CD4-positive, CD25-positive, alpha-beta regulatory T cell (primary cell): Measurements from ENCODE around the gene OR4N2. TPM values are rescaled to one million over a fixed set of nuclear protein-coding genes. Genes with fewer than 3 reads are reported as not detected.
"Not testable (repeated sequence)": the region's sequence is repeated elsewhere in the genome, so short reads cannot be mapped to it uniquely, and the experiment has no call there.

ENCODE experiments used
- ATAC-seq, 2 donors: fragments of 150-1000 bp; cut with Tn5 transposase; one replicate each; pipeline ENCODE4 v1.10.0; 2021; ENCODE audit warnings: low read depth in 2 of 2, moderate number of reproducible peaks in 2 of 2, moderate library complexity in 1 of 2
- DNase-seq, 3 donors: peaks; one replicate each; pipeline versions ENCODE4 v3.0.0 to v3.0.0-alpha.2; 2012 to 2022; ENCODE audit warnings: mixed read lengths in 1 of 3
- H3K27ac ChIP-seq: one replicate; pipeline ENCODE4 v1.7.0; 2013; ENCODE audit warnings: mild to moderate bottlenecking, low read length; ENCODE audit not compliant: insufficient read depth, poor library complexity, severe bottlenecking
- H3K27me3 ChIP-seq: one replicate; pipeline ENCODE4 v1.7.0; 2013; ENCODE audit warnings: low read length; ENCODE audit not compliant: control insufficient read depth, insufficient read depth
- H3K36me3 ChIP-seq: one replicate; pipeline ENCODE4 v1.7.0; 2013; ENCODE audit warnings: mild to moderate bottlenecking, low read length, moderate library complexity; ENCODE audit not compliant: control insufficient read depth, insufficient read depth
- H3K4me1 ChIP-seq: 2 replicates; pipeline ENCODE4 v1.7.0; 2013; ENCODE audit warnings: mild to moderate bottlenecking, low read length; ENCODE audit not compliant: insufficient read depth, control insufficient read depth, poor library complexity, severe bottlenecking
- H3K4me3 ChIP-seq: one replicate; pipeline ENCODE4 v1.7.0; 2013; ENCODE audit warnings: low read depth, mild to moderate bottlenecking, low read length, moderate library complexity
- H3K9me3 ChIP-seq, 2 experiments: 1 replicate in 1 of 2; 2 replicates in 1 of 2; pipeline ENCODE4 v1.7.0; 2013; ENCODE audit warnings: low read length in 2 of 2, mild to moderate bottlenecking in 1 of 2, moderate library complexity in 1 of 2; ENCODE audit not compliant: control insufficient read depth in 2 of 2
- H3K27ac Mint-ChIP-seq, 3 donors: one replicate each; pipeline ENCODE4 v1.8.0; 2020 to 2022; ENCODE audit warnings: mild to moderate bottlenecking in 3 of 3, mixed read lengths in 3 of 3, moderate library complexity in 2 of 3
- H3K27me3 Mint-ChIP-seq: one replicate; pipeline ENCODE4 v1.8.0; 2022; ENCODE audit warnings: mild to moderate bottlenecking, mixed read lengths
- H3K36me3 Mint-ChIP-seq: one replicate; pipeline ENCODE4 v1.8.0; 2020; ENCODE audit warnings: mixed read lengths
- H3K4me1 Mint-ChIP-seq, 4 donors: one replicate each; pipeline ENCODE4 v1.8.0; 2020 to 2022; ENCODE audit warnings: mixed read lengths in 4 of 4, mild to moderate bottlenecking in 1 of 4
- H3K4me3 Mint-ChIP-seq, 4 donors: one replicate each; pipeline ENCODE4 v1.8.0; 2020 to 2022; ENCODE audit warnings: mild to moderate bottlenecking in 4 of 4, mixed read lengths in 4 of 4, moderate library complexity in 3 of 4
- H3K9me3 Mint-ChIP-seq, 7 donors: one replicate each; pipeline ENCODE4 v1.8.0; 2020 to 2022; ENCODE audit warnings: mixed read lengths in 7 of 7, mild to moderate bottlenecking in 3 of 7, moderate library complexity in 2 of 7
- polyA plus RNA-seq, 4 donors: library from polyadenylated mRNA; unstranded; fragments of 300-500 nt; fragmentation: Illumina TruSeq; gene quantifications; one replicate each; pipeline ENCODE4 v1.2.3, GENCODE V29; 2021
- total RNA-seq: library from RNA; stranded (reverse); gene quantifications from one replicate; pipeline ENCODE4 v1.2.3, GENCODE V29; 2022

The OR4N2 gene
- total and polyA plus RNA-seq, 5 donors from 2014 or later, result not detected

DNA sequence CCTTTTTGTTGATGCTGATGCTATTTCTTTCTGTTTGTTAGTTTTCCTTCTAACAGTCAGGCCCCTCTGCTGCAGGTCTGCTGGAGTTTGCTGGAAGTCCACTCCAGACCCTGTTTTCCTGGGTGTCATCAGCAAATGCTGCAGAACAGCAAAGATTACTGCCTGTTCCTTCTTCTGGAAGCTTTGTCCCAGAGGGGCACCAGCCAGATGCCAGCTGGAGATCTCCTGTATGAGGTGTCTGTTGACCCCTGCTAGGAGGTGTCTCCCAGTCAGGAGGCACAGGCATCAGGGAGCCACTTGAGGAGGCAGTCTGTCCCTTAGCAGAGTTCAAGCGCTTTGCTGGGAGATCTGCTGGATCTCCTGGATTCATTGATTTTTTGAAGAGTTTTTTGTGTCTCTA, 16.3 kb downstream of the OR4N2 start:
- not testable (repeated sequence) for ATAC-seq, H3K4me1 ChIP-seq, H3K4me1 Mint-ChIP-seq, H3K4me3 Mint-ChIP-seq, H3K27me3 ChIP-seq, DNase-seq, H3K4me3 ChIP-seq, H3K27me3 Mint-ChIP-seq, H3K9me3 ChIP-seq, H3K36me3 ChIP-seq, H3K36me3 Mint-ChIP-seq, H3K27ac Mint-ChIP-seq, H3K27ac ChIP-seq
- H3K9me3 Mint-ChIP-seq, result peaks cover under 1 to 11% (median 2%) of the 10 kb centered on the region in 7 donors

DNA sequence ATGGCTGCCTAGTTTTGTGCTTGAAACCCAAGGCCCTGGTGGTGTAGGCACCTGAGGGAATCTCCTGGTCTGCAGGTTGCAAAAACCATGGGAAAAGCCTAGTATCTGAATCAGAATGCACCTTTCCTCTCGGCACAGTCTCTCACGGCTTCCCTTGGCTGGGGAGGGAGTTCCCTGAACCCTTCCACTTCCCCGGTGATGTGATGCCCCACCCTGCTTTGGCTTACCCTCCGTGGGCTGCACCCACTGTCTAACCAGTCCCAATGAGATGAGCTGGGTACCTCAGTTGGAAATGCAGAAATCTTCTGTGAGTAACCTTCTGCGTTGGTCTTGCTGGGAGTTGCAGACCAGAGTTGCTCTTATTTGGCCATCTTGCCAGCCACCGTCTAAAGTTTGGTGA, 17.4 kb downstream of the OR4N2 start:
- not testable (repeated sequence) for DNase-seq, H3K36me3 Mint-ChIP-seq, H3K36me3 ChIP-seq, H3K9me3 ChIP-seq, H3K27me3 Mint-ChIP-seq, H3K4me3 ChIP-seq, H3K4me1 Mint-ChIP-seq, H3K27me3 ChIP-seq, H3K27ac Mint-ChIP-seq, ATAC-seq, H3K4me3 Mint-ChIP-seq, H3K27ac ChIP-seq, H3K4me1 ChIP-seq
- peaks cover 0 to 11% (median 2%) of the 10 kb centered on the region in 7 donors for H3K9me3 Mint-ChIP-seq

DNA sequence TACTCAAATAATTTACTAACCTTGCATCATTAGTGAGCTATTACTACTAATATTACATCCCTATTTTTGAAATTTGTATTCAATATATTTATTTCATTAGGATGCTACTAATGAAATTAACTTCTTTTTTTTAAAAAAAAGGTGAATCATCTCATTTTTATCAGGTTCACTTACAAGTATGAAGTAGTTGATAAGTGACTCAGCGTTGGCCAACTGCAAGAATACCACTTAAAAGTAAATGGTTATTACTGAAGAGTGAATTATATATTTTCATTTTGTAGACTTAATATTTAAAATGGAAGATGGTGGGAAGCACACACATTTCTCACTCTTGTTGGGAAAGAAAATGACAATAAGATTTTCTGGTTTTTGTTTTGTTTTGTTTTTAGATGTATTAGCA, 19.6 kb downstream of the OR4N2 start:
- no peaks in the 10 kb centered on the region for H3K4me1 Mint-ChIP-seq

DNA sequence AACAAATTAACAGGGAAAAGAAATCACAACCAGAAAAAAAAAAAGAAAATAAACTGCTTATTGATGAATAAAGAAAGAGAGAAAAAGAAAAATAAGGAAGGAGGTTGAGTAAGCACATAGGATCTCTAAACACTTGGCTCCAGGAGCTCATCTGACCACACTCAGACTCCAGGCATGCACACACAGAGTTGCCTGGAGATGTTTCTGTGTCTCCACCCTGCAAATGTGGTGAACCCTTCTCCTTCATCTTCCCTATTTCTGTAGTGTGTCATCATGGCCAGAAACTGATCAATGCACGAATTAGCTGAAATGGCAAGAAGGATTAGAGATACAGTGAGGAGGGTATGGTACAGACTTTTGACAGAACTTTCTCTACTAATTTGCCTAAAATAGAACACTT, 20.2 kb downstream of the OR4N2 start:
- Histone ChIP-seq H3K27me3 (no peaks in the 10 kb centered on the region), H3K4me1 (no peaks in the 10 kb centered on the region), H3K9me3 (no peaks in the 10 kb centered on the region), H3K27ac (no peak overlapping the region), H3K4me3 (no peak overlapping the region), H3K36me3 (no peaks in the 10 kb centered on the region)
- Mint-ChIP-seq H3K27ac (no peak overlapping the region), H3K9me3 (peaks cover 0 to 11% (median 2%) of the 10 kb centered on the region in 7 donors), H3K36me3 (no peaks in the 10 kb centered on the region), H3K27me3 (no peaks in the 10 kb centered on the region), H3K4me1 (no peaks in the 10 kb centered on the region), H3K4me3 (no peak overlapping the region)
- ATAC-seq (no peak), DNase-seq (no peak)

More for the DNA sequence above, 19.6 kb downstream of the OR4N2 start:
- no peaks in the 10 kb centered on the region for H3K27me3 ChIP-seq
- ATAC-seq, result no peak
- Mint-ChIP-seq H3K27ac (no peak overlapping the region), H3K27me3 (no peaks in the 10 kb centered on the region), H3K4me3 (no peak overlapping the region), H3K9me3 (peaks cover 0 to 11% (median 2%) of the 10 kb centered on the region in 7 donors), H3K36me3 (no peaks in the 10 kb centered on the region)
- H3K36me3 ChIP-seq, result no peaks in the 10 kb centered on the region
- DNase-seq, result no peak
- no peak overlapping the region for H3K4me3 ChIP-seq
- H3K9me3 ChIP-seq, result no peaks in the 10 kb centered on the region
- H3K27ac ChIP-seq, result no peak overlapping the region
- no peaks in the 10 kb centered on the region for H3K4me1 ChIP-seq

DNA sequence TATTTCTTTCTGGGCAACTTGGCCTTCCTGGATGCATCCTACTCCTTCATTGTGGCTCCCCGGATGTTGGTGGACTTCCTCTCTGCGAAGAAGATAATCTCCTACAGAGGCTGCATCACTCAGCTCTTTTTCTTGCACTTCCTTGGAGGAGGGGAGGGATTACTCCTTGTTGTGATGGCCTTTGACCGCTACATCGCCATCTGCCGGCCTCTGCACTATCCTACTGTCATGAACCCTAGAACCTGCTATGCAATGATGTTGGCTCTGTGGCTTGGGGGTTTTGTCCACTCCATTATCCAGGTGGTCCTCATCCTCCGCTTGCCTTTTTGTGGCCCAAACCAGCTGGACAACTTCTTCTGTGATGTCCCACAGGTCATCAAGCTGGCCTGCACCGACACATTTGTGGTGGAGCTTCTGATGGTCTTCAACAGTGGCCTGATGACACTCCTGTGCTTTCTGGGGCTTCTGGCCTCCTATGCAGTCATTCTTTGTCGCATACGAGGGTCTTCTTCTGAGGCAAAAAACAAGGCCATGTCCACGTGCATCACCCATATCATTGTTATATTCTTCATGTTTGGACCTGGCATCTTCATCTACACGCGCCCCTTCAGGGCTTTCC, 24.2 kb downstream of the OR4N2 start:
- not testable (repeated sequence) for H3K9me3 Mint-ChIP-seq, H3K27me3 ChIP-seq, H3K27ac ChIP-seq, H3K27ac Mint-ChIP-seq, H3K4me3 ChIP-seq, H3K4me1 ChIP-seq, H3K9me3 ChIP-seq, H3K36me3 ChIP-seq, ATAC-seq, H3K36me3 Mint-ChIP-seq, DNase-seq, H3K4me3 Mint-ChIP-seq, H3K4me1 Mint-ChIP-seq, H3K27me3 Mint-ChIP-seq

DNA sequence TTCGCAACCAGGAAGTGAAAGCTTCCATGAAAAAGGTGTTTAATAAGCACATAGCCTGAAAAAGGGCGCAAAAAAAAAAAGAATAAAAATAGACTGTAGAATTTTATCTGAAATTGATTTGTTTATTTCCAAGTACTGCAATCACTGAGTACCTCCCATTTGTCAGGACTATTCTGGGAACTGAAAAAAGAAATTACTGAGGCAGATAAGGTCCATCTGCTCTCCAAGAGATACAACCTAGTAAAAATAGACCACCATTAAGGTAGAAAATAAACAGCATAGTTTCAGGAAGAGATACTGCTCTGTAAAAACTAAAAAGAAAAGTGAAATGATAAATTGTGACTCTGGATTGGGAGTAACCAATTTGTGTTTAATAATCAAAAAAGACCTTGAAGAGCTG, 24.7 kb downstream of the OR4N2 start:
- no peak overlapping the region for H3K27ac Mint-ChIP-seq
- no peaks in the 10 kb centered on the region for H3K27me3 ChIP-seq
- no peak overlapping the region for H3K4me3 Mint-ChIP-seq
- no peaks in the 10 kb centered on the region for H3K36me3 Mint-ChIP-seq
- no peak overlapping the region for H3K4me3 ChIP-seq
- no peaks in the 10 kb centered on the region for H3K9me3 ChIP-seq
- no peaks in the 10 kb centered on the region for H3K4me1 Mint-ChIP-seq
- H3K4me1 ChIP-seq, result no peaks in the 10 kb centered on the region
- peaks cover 0 to 15% (median 4%) of the 10 kb centered on the region in 7 donors for H3K9me3 Mint-ChIP-seq
- DNase-seq, result no peak
- H3K27ac ChIP-seq, result no peak overlapping the region
- H3K27me3 Mint-ChIP-seq, result no peaks in the 10 kb centered on the region
- ATAC-seq, result no peak
- H3K36me3 ChIP-seq, result no peaks in the 10 kb centered on the region

DNA sequence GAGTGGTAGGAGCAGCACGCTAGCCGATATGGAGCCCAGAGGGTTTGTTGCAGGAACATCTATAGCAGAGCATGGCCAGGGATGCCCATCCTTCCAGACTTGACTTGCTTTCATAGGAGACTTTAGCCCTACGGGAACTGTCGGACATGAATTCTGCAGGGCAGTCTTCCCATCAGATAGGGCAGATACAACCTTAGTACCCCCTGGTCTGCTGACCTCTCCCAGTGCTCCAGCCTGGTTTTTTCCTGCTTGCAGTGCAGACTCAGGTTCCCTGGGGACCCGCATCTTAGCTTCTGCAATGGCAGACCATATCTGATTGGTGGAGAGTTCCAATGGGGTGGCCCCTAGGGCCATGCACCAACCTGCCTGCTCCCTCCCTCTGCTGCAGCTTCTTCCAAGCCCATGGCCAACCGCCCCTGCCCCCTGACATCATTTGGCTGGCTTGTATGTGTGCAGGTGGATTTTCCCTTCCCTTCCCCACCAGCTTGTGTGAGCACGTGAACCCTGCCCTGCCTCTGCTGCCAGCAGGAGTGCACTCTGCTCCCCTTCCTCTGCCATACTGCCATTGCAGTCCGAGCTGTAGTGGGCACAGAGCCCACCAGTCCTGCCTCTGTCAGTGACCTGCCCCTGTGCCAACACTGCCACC, 30.8 kb downstream of the OR4N2 start:
- H3K27ac Mint-ChIP-seq, H3K4me1 ChIP-seq, H3K4me3 ChIP-seq, DNase-seq, H3K9me3 ChIP-seq, H3K36me3 Mint-ChIP-seq, H3K36me3 ChIP-seq, H3K4me1 Mint-ChIP-seq, ATAC-seq, H3K27me3 Mint-ChIP-seq, H3K4me3 Mint-ChIP-seq, H3K27me3 ChIP-seq, H3K27ac ChIP-seq: not testable (repeated sequence)
- H3K9me3 Mint-ChIP-seq, result peaks cover 0 to 17% (median 4%) of the 10 kb centered on the region in 7 donors

DNA sequence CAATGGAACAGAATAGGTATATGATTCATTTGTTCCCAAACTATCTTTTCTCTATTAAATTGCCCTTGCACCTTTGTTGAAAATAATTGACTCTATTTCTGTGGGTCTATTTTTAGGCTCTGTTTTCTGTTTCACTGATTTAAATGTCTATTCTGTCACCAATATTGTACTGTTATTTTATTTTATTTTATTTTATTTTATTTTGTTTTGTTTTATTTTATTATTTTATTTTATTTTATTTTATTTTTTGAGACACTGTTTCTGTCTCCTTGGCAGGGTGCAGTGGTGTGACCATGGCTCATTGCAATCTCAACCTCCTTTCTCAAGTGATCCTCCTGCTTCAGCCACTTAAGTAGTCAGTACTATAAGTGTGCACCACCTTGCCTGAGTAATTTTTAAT, 34.9 kb downstream of the OR4N2 start:
- no peaks in the 10 kb centered on the region for H3K4me1 Mint-ChIP-seq
- ATAC-seq (no peak), DNase-seq (no peak)
- no peak overlapping the region for H3K4me3 Mint-ChIP-seq
- H3K9me3 ChIP-seq, result no peaks in the 10 kb centered on the region
- H3K27me3 Mint-ChIP-seq, result no peaks in the 10 kb centered on the region
- no peaks in the 10 kb centered on the region for H3K36me3 ChIP-seq
- no peaks in the 10 kb centered on the region for H3K36me3 Mint-ChIP-seq
- H3K4me1 ChIP-seq, result no peaks in the 10 kb centered on the region
- H3K27me3 ChIP-seq, result no peaks in the 10 kb centered on the region
- peaks cover 0 to 2% (median 0%) of the 10 kb centered on the region in 7 donors for H3K9me3 Mint-ChIP-seq
- no peak overlapping the region for H3K27ac ChIP-seq
- H3K27ac Mint-ChIP-seq, result no peak overlapping the region
- no peak overlapping the region for H3K4me3 ChIP-seq
